Keratinocyte (primary cell): ENCODE data around the gene TMEM270.

Experiments used
- CTCF ChIP-seq, 3 experiments: IDR thresholded peaks in 1 of 3; conservative IDR thresholded peaks in 1 of 3; optimal IDR thresholded peaks in 1 of 3; 2 replicates in 2 of 3; 3 replicates in 1 of 3; pipeline versions ENCODE3 to v1.5.1; 2011; ENCODE audit warnings: low read length in 3 of 3, mild to moderate bottlenecking in 3 of 3, moderate library complexity in 2 of 3, control low read depth in 1 of 3, inconsistent platforms in 1 of 3; ENCODE audit not compliant: insufficient read depth in 2 of 3; ENCODE audit errors: extremely low read depth in 1 of 3
- EZH2 ChIP-seq: IDR thresholded peaks from one replicate; pipeline ENCODE4 v1.6.1; 2012; ENCODE audit warnings: inconsistent platforms, mild to moderate bottlenecking, low read length, moderate library complexity

- TF ChIP-seq CTCF (optimal IDR thresholded peaks at IDR 0.05 in 1 of 3, IDR thresholded peaks at IDR 0.05 in 1 of 3, conservative IDR thresholded peaks at IDR 0.05 in 1 of 3; ENCODE audit: extremely low read depth in 1 of 3, insufficient read depth in 2 of 3, low read length in 3 of 3) (no peak), EZH2 (no peak)
These were observed 10.2 kb upstream of the TMEM270 start for GRCh38 chr7:73850781-73851207.
